HG02852 (cell line): ENCODE results near the gene DMRTC2.

Experiments used
- ATAC-seq: cut with Tn5 transposase; IDR thresholded peaks from one replicate; pipeline ENCODE4 v1.9.1; 2021; ENCODE audit warnings: mild to moderate bottlenecking, moderate library complexity; ENCODE audit not compliant: unreplicated experiment

DMRTC2 gene

GRCh38 chr19:41887711-41888382, 43.0 kb downstream of the DMRTC2 start:
- ATAC-seq, result no peak

DNA sequence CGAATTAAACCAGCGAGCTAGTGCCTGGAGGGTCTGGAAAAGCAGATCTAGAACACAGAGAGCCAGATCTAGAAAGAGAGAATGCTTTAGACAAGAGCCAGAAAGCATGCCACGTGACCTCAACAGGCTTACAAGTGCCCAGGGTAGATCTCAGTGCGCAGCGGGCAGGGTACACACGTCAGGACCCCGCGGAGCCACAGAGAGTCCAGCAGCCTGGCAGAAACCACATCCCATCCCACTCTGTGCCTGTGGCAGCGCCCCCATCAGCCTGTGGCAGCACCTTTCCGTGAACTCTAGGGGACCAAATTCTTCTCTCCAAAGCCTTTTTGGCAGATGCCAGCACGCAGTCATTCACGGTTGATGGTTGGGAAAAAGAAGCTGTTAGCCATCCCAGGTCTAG, 44.1 kb downstream of the DMRTC2 start:
- ATAC-seq, result no peak

DNA sequence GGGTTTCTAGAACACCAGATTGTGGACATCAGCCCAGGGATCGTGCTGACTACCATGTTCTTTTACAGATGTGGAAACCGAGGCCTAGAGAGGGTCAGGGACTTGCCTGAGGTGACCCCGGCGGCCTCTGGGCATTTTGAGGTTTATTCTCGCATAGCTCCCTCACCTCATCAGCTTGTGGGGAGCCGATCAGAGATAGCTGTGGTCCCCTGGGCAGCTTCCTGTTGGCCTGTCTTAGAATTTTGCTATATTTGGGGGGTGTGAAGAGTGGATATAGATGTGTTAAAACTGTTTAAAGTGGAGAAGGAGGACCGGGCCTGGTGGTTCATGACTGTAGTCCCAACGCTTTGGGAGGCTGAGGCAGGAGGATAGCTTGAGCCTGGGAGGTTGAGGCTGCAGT, 45.1 kb downstream of the DMRTC2 start:
- ATAC-seq, result no peak

- no peak for ATAC-seq
Measured at GRCh38 chr19:41890936-41891335, 46.1 kb downstream of the DMRTC2 start.

- ATAC-seq, result no peak
Measured at GRCh38 chr19:41892173-41892902, 47.5 kb downstream of the DMRTC2 start.

- ATAC-seq, result no peak
Measured at GRCh38 chr19:41893899-41894298, 49.1 kb downstream of the DMRTC2 start.

GRCh38 chr19:41894350-41894749, 49.5 kb downstream of the DMRTC2 start:
- no peak for ATAC-seq

GRCh38 chr19:41895745-41896580, 51.1 kb downstream of the DMRTC2 start:
- no peak for ATAC-seq

- ATAC-seq, result no peak
Measured at GRCh38 chr19:41896581-41896942, 51.7 kb downstream of the DMRTC2 start.

DNA sequence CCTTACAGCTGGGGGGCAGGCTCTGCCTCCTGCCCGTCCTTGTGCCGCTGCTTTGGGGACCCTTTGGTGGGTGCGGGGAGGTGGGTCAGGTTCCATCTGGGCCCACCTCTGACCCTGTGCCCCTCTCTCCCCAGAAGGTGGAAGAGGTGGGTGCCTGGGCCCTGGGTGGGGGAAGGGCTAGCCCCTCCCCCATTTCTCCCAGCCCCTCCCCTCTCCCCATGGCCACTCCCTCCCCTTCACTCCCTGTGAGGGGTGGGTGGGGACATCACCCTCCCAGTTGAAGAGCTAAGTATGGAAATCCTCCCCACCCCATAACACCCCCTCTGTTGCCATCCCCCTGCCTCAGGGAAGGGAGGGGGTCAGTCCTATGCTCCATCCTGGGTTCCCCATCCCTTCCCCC, 52.3 kb downstream of the DMRTC2 start:
- ATAC-seq, result no peak

GRCh38 chr19:41897820-41898219, 53.0 kb downstream of the DMRTC2 start:
- ATAC-seq, result no peak

GRCh38 chr19:41898235-41898634, 53.4 kb downstream of the DMRTC2 start:
- no peak for ATAC-seq
